ENCODE data around the gene MPRIP. TPM values are rescaled to one million over a fixed set of nuclear protein-coding genes. Genes with fewer than 3 reads are reported as not detected.
"Not testable (repeated sequence)": the region's sequence is repeated elsewhere in the genome, so short reads cannot be mapped to it uniquely, and the experiment has no call there.

Gene MPRIP
- total RNA-seq, 1 experiment from 2014 or later = 132 TPM

DNA sequence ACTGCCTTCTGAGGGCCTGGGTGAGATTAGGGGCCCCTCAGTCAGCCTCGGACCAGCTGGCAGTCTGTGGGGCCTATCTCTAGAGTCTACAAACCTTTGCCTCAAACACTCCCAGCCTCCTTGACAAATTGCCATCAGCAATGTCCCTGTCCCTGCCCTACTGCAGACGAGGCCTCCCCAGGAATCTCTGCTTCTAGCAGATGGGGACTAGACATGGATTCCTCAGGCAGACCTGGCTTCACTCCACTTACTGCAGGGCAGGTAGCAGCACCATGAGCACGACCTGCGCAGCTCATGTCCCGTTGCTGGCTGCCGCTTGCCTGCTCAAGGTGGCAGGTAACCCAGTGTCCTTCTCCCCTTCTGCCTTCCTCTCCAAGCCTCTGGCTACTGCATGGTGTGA is 114.8 kb downstream of the MPRIP start:
- H3K27ac Mint-ChIP-seq = no peak overlapping the region
- Histone ChIP-seq H3K23me2 (ENCODE audit: insufficient read length, low read depth, low read length, poor library complexity, severe bottlenecking) (no peaks in the 10 kb centered on the region), H3K18ac (ENCODE audit: insufficient read length, low read depth, low read length) (no peak overlapping the region), H3K56ac (ENCODE audit: insufficient read length, low read depth, low read length) (no peak overlapping the region), H2BK120ac (ENCODE audit: low read depth, low read length, poor library complexity, severe bottlenecking) (no peak overlapping the region), H2BK12ac (ENCODE audit: insufficient read length, low read depth, low read length) (no peak overlapping the region), H4K91ac (ENCODE audit: insufficient read length, low read depth, low read length) (no peak overlapping the region), H2AK5ac (ENCODE audit: insufficient read length, low read length) (no peak overlapping the region), H2BK20ac (ENCODE audit: low read depth, low read length, poor library complexity, severe bottlenecking) (no peak overlapping the region), H3K9ac (ENCODE audit: extremely low read depth, insufficient read length, low read length) (no peak overlapping the region), H3K14ac (ENCODE audit: insufficient read depth, low read length) (no peak overlapping the region), H3K79me2 (ENCODE audit: insufficient read depth, low read length) (no peaks in the 10 kb centered on the region), H3K9me3 (ENCODE audit: control insufficient read depth, low read depth, low read length) (no peaks in the 10 kb centered on the region), H3K4ac (ENCODE audit: low read depth, low read length) (no peak overlapping the region), H2BK5ac (ENCODE audit: insufficient read length, low read length) (no peak overlapping the region), H3K4me1 (ENCODE audit: insufficient read depth, low read length) (no peaks in the 10 kb centered on the region), H3T11ph (ENCODE audit: low read length) (no peak overlapping the region), H4K20me1 (ENCODE audit: control insufficient read depth, insufficient read depth, insufficient read length) (no peaks in the 10 kb centered on the region), H4K5ac (ENCODE audit: insufficient read length, low read depth, low read length) (no peak overlapping the region), H4K8ac (replicated peaks; ENCODE audit: insufficient read length, low read depth, low read length) (no peak overlapping the region), H3K79me1 (ENCODE audit: insufficient read depth, low read depth, low read length, poor library complexity, severe bottlenecking) (no peaks in the 10 kb centered on the region), H2AFZ (ENCODE audit: low read length) (no peak overlapping the region), H3K4me2 (ENCODE audit: insufficient read depth, insufficient read length, low read length) (no peak overlapping the region), H3K27me3 (ENCODE audit: insufficient read depth, low read length) (no peaks in the 10 kb centered on the region), H3K23ac (ENCODE audit: insufficient read length, low read depth, low read length) (no peak overlapping the region), H2BK15ac (ENCODE audit: low read depth, low read length) (no peak overlapping the region), H3K27ac (ENCODE audit: insufficient read length, low read depth, low read length) (no peak overlapping the region)
- H3K4me3 Mint-ChIP-seq = no peak overlapping the region
- TF ChIP-seq, protein P1, sequence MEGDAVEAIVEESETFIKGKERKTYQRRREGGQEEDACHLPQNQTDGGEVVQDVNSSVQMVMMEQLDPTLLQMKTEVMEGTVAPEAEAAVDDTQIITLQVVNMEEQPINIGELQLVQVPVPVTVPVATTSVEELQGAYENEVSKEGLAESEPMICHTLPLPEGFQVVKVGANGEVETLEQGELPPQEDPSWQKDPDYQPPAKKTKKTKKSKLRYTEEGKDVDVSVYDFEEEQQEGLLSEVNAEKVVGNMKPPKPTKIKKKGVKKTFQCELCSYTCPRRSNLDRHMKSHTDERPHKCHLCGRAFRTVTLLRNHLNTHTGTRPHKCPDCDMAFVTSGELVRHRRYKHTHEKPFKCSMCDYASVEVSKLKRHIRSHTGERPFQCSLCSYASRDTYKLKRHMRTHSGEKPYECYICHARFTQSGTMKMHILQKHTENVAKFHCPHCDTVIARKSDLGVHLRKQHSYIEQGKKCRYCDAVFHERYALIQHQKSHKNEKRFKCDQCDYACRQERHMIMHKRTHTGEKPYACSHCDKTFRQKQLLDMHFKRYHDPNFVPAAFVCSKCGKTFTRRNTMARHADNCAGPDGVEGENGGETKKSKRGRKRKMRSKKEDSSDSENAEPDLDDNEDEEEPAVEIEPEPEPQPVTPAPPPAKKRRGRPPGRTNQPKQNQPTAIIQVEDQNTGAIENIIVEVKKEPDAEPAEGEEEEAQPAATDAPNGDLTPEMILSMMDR (conservative IDR thresholded peaks at IDR 0.05) = no peak
- peaks cover 31 to 72% (median 72%) of the 10 kb centered on the region in 3 experiments for H3K36me3 Mint-ChIP-seq (ENCODE audit: insufficient read depth in 1 of 3, low read depth in 3 of 3)
- no peak for DNase-seq
- no peaks in the 10 kb centered on the region for H3K4me1 Mint-ChIP-seq
- whole genome bisulfite sequencing (ENCODE audit: extremely low coverage, insufficient read length, low lambda C conversion rate) = no CpG with 5 or more reads among the region's 6 CpGs
- H3K9me3 Mint-ChIP-seq = no peaks in the 10 kb centered on the region
- H3K27me3 Mint-ChIP-seq (ENCODE audit: low read depth) = no peaks in the 10 kb centered on the region

DNA sequence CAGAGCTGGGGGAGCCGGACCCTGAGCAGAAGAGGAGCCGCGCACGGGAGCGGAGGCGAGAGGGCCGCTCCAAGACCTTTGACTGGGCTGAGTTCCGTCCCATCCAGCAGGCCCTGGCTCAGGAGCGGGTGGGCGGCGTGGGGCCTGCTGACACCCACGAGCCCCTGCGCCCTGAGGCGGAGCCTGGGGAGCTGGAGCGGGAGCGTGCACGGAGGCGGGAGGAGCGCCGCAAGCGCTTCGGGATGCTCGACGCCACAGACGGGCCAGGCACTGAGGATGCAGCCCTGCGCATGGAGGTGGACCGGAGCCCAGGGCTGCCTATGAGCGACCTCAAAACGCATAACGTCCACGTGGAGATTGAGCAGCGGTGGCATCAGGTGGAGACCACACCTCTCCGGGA is 116.2 kb downstream of the MPRIP start:
- not testable (repeated sequence) for H3K4ac ChIP-seq (ENCODE audit: low read depth, low read length); DNase-seq; H3K9ac ChIP-seq (ENCODE audit: extremely low read depth, insufficient read length, low read length); H3K4me2 ChIP-seq (ENCODE audit: insufficient read depth, insufficient read length, low read length); H3K14ac ChIP-seq (ENCODE audit: insufficient read depth, low read length); H2BK15ac ChIP-seq (ENCODE audit: low read depth, low read length); H2BK12ac ChIP-seq (ENCODE audit: insufficient read length, low read depth, low read length); H3K79me1 ChIP-seq (ENCODE audit: insufficient read depth, low read depth, low read length, poor library complexity, severe bottlenecking); H3K23me2 ChIP-seq (ENCODE audit: insufficient read length, low read depth, low read length, poor library complexity, severe bottlenecking); H4K91ac ChIP-seq (ENCODE audit: insufficient read length, low read depth, low read length); H3K27ac ChIP-seq (ENCODE audit: insufficient read length, low read depth, low read length); H3T11ph ChIP-seq (ENCODE audit: low read length); H2AFZ ChIP-seq (ENCODE audit: low read length); H2BK20ac ChIP-seq (ENCODE audit: low read depth, low read length, poor library complexity, severe bottlenecking); H3K27me3 Mint-ChIP-seq (ENCODE audit: low read depth); H3K23ac ChIP-seq (ENCODE audit: insufficient read length, low read depth, low read length); H3K9me3 Mint-ChIP-seq; H2AK5ac ChIP-seq (ENCODE audit: insufficient read length, low read length); H3K56ac ChIP-seq (ENCODE audit: insufficient read length, low read depth, low read length); H3K4me1 Mint-ChIP-seq; H4K20me1 ChIP-seq (ENCODE audit: control insufficient read depth, insufficient read depth, insufficient read length); H3K4me1 ChIP-seq (ENCODE audit: insufficient read depth, low read length); H2BK5ac ChIP-seq (ENCODE audit: insufficient read length, low read length); H3K79me2 ChIP-seq (ENCODE audit: insufficient read depth, low read length); H2BK120ac ChIP-seq (ENCODE audit: low read depth, low read length, poor library complexity, severe bottlenecking); H3K4me3 Mint-ChIP-seq; H3K18ac ChIP-seq (ENCODE audit: insufficient read length, low read depth, low read length); H3K9me3 ChIP-seq (ENCODE audit: control insufficient read depth, low read depth, low read length); H3K27me3 ChIP-seq (ENCODE audit: insufficient read depth, low read length); H4K8ac ChIP-seq (replicated peaks; ENCODE audit: insufficient read length, low read depth, low read length); H4K5ac ChIP-seq (ENCODE audit: insufficient read length, low read depth, low read length); H3K27ac Mint-ChIP-seq
- no CpG with 5 or more reads among the region's 33 CpGs for WGBS (ENCODE audit: extremely low coverage, insufficient read length, low lambda C conversion rate)
- peaks cover 27 to 71% (median 63%) of the 10 kb centered on the region in 3 experiments for H3K36me3 Mint-ChIP-seq (ENCODE audit: insufficient read depth in 1 of 3, low read depth in 3 of 3)

Measured in H9 (cell line).